Hepatocyte (in vitro differentiated cells): Measurements from ENCODE around the gene AAK1. TPM values are rescaled to one million over a fixed set of nuclear protein-coding genes. Genes with fewer than 3 reads are reported as not detected.
A peak's percentile ranks its signal among the peaks of the same experiment; 100 is the strongest.

Experiments
- DNase-seq: peaks from one replicate; pipeline ENCODE4 v3.0.0-alpha.2; 2016; ENCODE audit warnings: low spot score
- H2AFZ ChIP-seq: fragments of 200-600 bp; sonication (generic); 2 replicates; pipeline ENCODE4 v1.6.0; 2016; ENCODE audit warnings: antibody characterized with exemption, mild to moderate bottlenecking
- H3K27ac ChIP-seq: fragments of 200-600 bp; sonication (generic); 2 replicates; pipeline ENCODE4 v1.5.1; 2016; ENCODE audit warnings: mild to moderate bottlenecking
- H3K27me3 ChIP-seq: fragments of 200-600 bp; sonication (generic); 2 replicates; pipeline ENCODE4 v1.6.1; 2016
- H3K36me3 ChIP-seq: fragments of 200-600 bp; sonication (generic); replicated peaks from 2 replicates; pipeline ENCODE4 v1.5.1; 2016; ENCODE audit warnings: low read depth; ENCODE audit not compliant: insufficient read depth
- H3K4me1 ChIP-seq: fragments of 200-600 bp; sonication (generic); 2 replicates; pipeline ENCODE4 v1.5.1; 2016; ENCODE audit warnings: mild to moderate bottlenecking, moderate library complexity; ENCODE audit not compliant: insufficient read depth
- H3K4me2 ChIP-seq: fragments of 200-600 bp; sonication (generic); 2 replicates; pipeline ENCODE4 v1.6.0; 2016
- H3K4me3 ChIP-seq: fragments of 200-600 bp; sonication (generic); 2 replicates; pipeline ENCODE4 v1.5.1; 2016; ENCODE audit warnings: mild to moderate bottlenecking
- H3K79me2 ChIP-seq: fragments of 200-600 bp; sonication (generic); 2 replicates; pipeline ENCODE4 v1.6.0; 2017; ENCODE audit warnings: mild to moderate bottlenecking
- H3K9me2 ChIP-seq: fragments of 200-600 bp; sonication (generic); replicated peaks from 2 replicates; pipeline ENCODE4 v1.6.0; 2017; ENCODE audit warnings: mild to moderate bottlenecking; ENCODE audit not compliant: insufficient read depth
- H3K9me3 ChIP-seq: fragments of 200-600 bp; sonication (generic); 2 replicates; pipeline ENCODE4 v1.5.1; 2016; ENCODE audit warnings: low read depth, mild to moderate bottlenecking
- H4K20me1 ChIP-seq: fragments of 200-600 bp; sonication (generic); 2 replicates; pipeline ENCODE4 v1.6.0; 2016; ENCODE audit warnings: mild to moderate bottlenecking; ENCODE audit not compliant: insufficient read depth, poor library complexity, severe bottlenecking
- EZH2 ChIP-seq: fragments of 200-600 bp; sonication (generic); IDR thresholded peaks from 2 replicates; pipeline ENCODE4 v1.6.1; 2016; ENCODE audit warnings: antibody characterized with exemption, mild to moderate bottlenecking, borderline replicate concordance
- EZH2phosphoT487 ChIP-seq: fragments of 200-600 bp; sonication (generic); IDR thresholded peaks from one replicate; pipeline ENCODE4 v1.6.1; 2018; ENCODE audit warnings: antibody characterized with exemption, mild to moderate bottlenecking, low read depth, moderate library complexity; ENCODE audit not compliant: unreplicated experiment, severe bottlenecking
- WGBS: methylation state at CpG from one replicate; pipeline ENCODE4 v1.1.6; 2016; ENCODE audit warnings: low lambda C conversion rate; ENCODE audit errors: missing lambda C conversion rate; 5-methylcytosine and 5-hydroxymethylcytosine counted together
- polyA plus RNA-seq: library from polyadenylated mRNA; unstranded; fragments of >200 nt; fragmentation: Nextera tagmentation; extraction: Ambion mirVana; gene quantifications from 2 replicates; pipeline ENCODE4 v1.2.1, GENCODE V29; 2016
- total RNA-seq: library from RNA; depleted of rRNA; stranded (reverse); fragments of >200 nt; gene quantifications from 2 replicates; pipeline ENCODE4 v1.2.3, GENCODE V29; 2014
- TF ChIP-seq, protein P1 (sequence below): fragments of 200-600 bp; sonication (generic); IDR thresholded peaks from 2 replicates; pipeline ENCODE4 v1.5.1; 2016; ENCODE audit warnings: antibody characterized with exemption, mild to moderate bottlenecking; ENCODE audit not compliant: poor library complexity

Gene AAK1
- total and polyA plus RNA-seq, 2 experiments from 2014 or later: 30.1 to 30.8 TPM

DNA sequence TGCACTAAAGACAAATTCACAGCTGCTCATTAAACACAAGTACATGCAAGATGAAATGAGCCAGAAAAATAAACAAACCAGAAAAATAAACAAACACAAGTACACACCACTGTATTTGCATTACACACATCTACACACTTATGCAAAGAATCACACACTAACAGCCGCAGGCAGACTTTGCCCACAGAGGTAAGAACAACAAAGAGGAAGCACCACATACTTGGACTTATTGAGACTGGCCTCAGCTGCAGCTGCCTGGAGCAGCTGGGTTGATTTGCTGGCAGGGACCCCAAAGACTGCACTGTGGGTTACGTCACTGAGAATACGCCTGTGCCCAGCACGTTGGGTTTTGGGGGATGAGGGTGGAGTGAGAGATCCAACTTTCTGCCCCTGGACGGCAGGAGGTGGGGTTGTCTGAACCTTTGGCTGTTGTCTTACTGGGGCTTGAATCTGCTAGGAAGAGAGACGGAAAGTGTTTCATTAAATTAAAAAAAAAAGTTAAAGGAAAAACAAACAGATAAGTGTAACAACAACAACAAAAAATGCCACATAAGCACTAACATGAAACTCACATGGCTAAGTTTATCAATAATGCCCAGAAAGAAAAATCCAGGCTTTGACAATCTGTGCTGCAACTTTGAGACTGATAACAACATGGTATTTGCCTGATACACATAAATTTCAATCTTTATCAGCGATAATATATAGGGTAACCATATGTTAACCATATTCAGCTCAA lies 134.4 kb downstream of the AAK1 start:
- Histone ChIP-seq H3K79me2 (no peaks in the 10 kb centered on the region), H4K20me1 (no peaks in the 10 kb centered on the region), H3K9me3 (no peaks in the 10 kb centered on the region), H2AFZ (no peak overlapping the region), H3K9me2 (no peaks in the 10 kb centered on the region), H3K36me3 (no peaks in the 10 kb centered on the region), H3K27me3 (no peaks in the 10 kb centered on the region), H3K4me2 (no peak overlapping the region), H3K4me3 (no peak overlapping the region), H3K27ac (no peak overlapping the region), H3K4me1 (no peaks in the 10 kb centered on the region)
- TF ChIP-seq EZH2phosphoT487 (no peak), EZH2 (no peak)
- TF ChIP-seq, protein P1, sequence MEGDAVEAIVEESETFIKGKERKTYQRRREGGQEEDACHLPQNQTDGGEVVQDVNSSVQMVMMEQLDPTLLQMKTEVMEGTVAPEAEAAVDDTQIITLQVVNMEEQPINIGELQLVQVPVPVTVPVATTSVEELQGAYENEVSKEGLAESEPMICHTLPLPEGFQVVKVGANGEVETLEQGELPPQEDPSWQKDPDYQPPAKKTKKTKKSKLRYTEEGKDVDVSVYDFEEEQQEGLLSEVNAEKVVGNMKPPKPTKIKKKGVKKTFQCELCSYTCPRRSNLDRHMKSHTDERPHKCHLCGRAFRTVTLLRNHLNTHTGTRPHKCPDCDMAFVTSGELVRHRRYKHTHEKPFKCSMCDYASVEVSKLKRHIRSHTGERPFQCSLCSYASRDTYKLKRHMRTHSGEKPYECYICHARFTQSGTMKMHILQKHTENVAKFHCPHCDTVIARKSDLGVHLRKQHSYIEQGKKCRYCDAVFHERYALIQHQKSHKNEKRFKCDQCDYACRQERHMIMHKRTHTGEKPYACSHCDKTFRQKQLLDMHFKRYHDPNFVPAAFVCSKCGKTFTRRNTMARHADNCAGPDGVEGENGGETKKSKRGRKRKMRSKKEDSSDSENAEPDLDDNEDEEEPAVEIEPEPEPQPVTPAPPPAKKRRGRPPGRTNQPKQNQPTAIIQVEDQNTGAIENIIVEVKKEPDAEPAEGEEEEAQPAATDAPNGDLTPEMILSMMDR: no peak
- WGBS: 88% methylated on average over 7 of the region's 7 CpGs
- DNase-seq: no peak

DNA sequence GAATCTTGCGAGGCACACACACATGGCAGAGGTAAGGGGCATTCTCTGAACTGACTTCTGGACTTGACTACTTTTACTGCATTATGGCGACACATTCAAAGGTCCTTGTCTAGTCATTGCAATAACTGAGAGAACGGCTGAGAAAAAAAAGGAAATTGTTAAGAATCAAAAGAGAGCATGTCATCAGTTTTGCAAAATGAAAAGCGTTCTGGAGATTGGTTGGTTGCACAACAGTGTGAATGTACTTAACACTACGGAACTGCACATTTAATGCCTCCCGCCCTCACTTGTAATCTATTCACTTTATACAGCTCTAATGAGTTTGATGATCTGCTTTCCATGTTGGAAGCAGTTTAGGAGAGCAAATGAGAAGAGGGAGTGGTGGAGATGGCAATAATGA lies 137.8 kb downstream of the AAK1 start:
- Histone ChIP-seq H3K4me3 (no peak overlapping the region), H3K4me2 (no peak overlapping the region), H3K27me3 (no peaks in the 10 kb centered on the region), H3K4me1 (peaks cover 7% of the 10 kb centered on the region), H3K9me3 (no peaks in the 10 kb centered on the region), H2AFZ (no peak overlapping the region), H3K36me3 (no peaks in the 10 kb centered on the region), H3K27ac (no peak overlapping the region), H3K9me2 (no peaks in the 10 kb centered on the region), H3K79me2 (no peaks in the 10 kb centered on the region), H4K20me1 (no peaks in the 10 kb centered on the region)
- TF ChIP-seq EZH2 (no peak), EZH2phosphoT487 (no peak)
- TF ChIP-seq, protein P1: no peak
- DNase-seq: no peak
- 97% methylated on average over 6 of the region's 6 CpGs for WGBS

DNA sequence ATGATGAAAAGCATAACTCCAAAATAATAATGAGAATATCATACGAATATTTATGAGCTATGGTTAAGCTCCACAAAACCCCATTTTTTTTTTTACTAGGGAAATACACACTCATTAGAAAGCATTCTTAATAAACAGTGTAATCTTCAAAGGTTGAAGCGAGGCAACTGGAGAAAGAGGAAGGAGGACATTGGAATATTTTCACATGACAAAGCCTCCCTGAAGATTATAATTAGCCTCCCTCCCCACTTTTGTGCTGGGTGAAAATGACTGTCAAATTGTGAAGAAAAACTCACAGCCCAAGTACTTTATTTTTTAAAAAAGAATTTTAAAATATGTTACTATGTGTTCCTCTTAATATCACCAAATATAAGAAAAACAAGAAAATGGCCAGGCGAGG lies 142.2 kb downstream of the AAK1 start:
- Histone ChIP-seq H3K4me3 (no peak overlapping the region), H3K36me3 (no peaks in the 10 kb centered on the region), H3K4me2 (no peak overlapping the region), H3K9me2 (no peaks in the 10 kb centered on the region), H3K9me3 (no peaks in the 10 kb centered on the region), H2AFZ (no peak overlapping the region), H4K20me1 (no peaks in the 10 kb centered on the region), H3K79me2 (no peaks in the 10 kb centered on the region), H3K27me3 (no peaks in the 10 kb centered on the region), H3K27ac (no peak overlapping the region), H3K4me1 (peaks cover 14% of the 10 kb centered on the region)
- TF ChIP-seq EZH2phosphoT487: no peak
- TF ChIP-seq EZH2: no peak
- TF ChIP-seq, protein P1: no peak
- DNase-seq: no peak
- 91% methylated on average over 3 of the region's 3 CpGs for WGBS

DNA sequence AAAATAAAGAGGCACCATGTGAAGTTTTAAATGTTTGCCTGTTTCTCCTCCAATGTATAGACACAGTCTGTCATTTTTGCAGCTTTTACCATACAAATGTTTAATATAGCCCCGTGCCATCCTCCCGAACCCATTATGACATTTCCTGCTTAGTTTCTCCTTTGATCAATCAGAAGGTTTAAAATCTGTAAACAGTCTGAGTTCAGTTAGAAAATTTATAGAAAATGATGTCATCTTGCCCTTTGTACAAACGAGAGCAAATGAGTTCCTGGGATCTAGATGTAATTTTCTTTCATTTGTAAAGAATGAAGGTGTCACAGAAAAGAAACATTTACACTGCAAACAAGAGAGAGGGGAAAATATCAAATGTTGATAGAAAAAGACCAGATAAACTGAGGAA lies 143.6 kb downstream of the AAK1 start:
- no peaks in the 10 kb centered on the region for H3K79me2 ChIP-seq
- WGBS: 17% methylated on average over 3 of the region's 3 CpGs

More for the DNA sequence above, 143.6 kb downstream of the AAK1 start:
- Histone ChIP-seq H3K27me3 (no peaks in the 10 kb centered on the region), H4K20me1 (no peaks in the 10 kb centered on the region), H3K9me2 (no peaks in the 10 kb centered on the region), H2AFZ (no peak overlapping the region), H3K36me3 (no peaks in the 10 kb centered on the region), H3K9me3 (no peaks in the 10 kb centered on the region), H3K4me2 (peak overlapping the region; percentile 51), H3K27ac (peak overlapping the region; percentile 37), H3K4me3 (no peak overlapping the region), H3K4me1 (peaks cover 14% of the 10 kb centered on the region)
- no peak for TF ChIP-seq EZH2phosphoT487
- TF ChIP-seq, protein P1: no peak
- TF ChIP-seq EZH2: no peak
- DNase-seq: no peak
